RWPE1 (cell line): ENCODE results near the gene NUP88.

Experiments
- CTCF ChIA-PET: fragments of 350-600 bp; sonication (Branson Sonifier 250); formaldehyde crosslinking; extraction: SDS; loops from one replicate; lab custom pipeline; 2021; lab: Yijun Ruan, JAX
- POLR2A ChIA-PET: fragments of 400-600 bp; formaldehyde crosslinking; extraction: SDS; loops from one replicate; lab custom pipeline; 2020; ENCODE audit warnings: antibody characterized with exemption; ENCODE audit not compliant: low non-redundant PET; lab: Yijun Ruan, JAX
- DNase-seq: peaks from one replicate; pipeline ENCODE4 v3.0.0; 2012; ENCODE audit warnings: low spot score
- H3K27ac ChIP-seq: fragments of 450-650 bp; 2 replicates; pipeline ENCODE4 v1.5.1; 2017
- TF ChIP-seq, protein P1 (sequence below): fragments of 450-650 bp; conservative IDR thresholded peaks from 2 replicates; pipeline ENCODE4 v1.5.1; 2017; ENCODE audit warnings: low read depth, mild to moderate bottlenecking

NUP88 gene

DNA sequence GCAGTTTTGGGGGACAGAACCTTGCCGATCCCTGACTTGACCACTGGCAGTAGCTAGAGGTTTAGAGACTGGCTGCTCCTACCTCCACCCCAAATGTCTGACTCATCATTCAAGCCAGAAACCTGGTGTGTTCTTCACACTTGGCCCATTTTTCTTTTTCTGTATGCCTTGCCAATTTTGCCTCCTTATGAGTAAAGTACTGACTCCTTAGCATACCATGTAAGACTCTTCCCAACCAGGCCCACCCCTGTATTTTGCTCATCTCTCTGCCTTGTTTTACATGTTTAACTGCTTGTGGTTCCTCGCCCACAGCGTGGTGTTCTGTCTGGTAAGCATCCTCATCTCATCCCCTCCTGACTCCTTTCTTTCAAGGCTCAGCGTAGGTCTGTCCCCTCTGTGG lies 37.9 kb downstream of the NUP88 start:
- TF ChIP-seq, protein P1, sequence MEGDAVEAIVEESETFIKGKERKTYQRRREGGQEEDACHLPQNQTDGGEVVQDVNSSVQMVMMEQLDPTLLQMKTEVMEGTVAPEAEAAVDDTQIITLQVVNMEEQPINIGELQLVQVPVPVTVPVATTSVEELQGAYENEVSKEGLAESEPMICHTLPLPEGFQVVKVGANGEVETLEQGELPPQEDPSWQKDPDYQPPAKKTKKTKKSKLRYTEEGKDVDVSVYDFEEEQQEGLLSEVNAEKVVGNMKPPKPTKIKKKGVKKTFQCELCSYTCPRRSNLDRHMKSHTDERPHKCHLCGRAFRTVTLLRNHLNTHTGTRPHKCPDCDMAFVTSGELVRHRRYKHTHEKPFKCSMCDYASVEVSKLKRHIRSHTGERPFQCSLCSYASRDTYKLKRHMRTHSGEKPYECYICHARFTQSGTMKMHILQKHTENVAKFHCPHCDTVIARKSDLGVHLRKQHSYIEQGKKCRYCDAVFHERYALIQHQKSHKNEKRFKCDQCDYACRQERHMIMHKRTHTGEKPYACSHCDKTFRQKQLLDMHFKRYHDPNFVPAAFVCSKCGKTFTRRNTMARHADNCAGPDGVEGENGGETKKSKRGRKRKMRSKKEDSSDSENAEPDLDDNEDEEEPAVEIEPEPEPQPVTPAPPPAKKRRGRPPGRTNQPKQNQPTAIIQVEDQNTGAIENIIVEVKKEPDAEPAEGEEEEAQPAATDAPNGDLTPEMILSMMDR: no peak
- CTCF ChIA-PET: interaction anchor here (0.6 to 0.7 kb wide), 2 partner anchors 49 to 71 kb away, joined by 3 to 4 read pairs; no protein-coding TSS in a partner anchor
- POLR2A ChIA-PET: no interaction called here
- H3K27ac ChIP-seq: no peak overlapping the region
- DNase-seq: no peak

- ChIA-PET POLR2A (interaction anchor here (0.6 kb wide), 1 partner anchor 9 kb away, joined by 6 read pairs; no protein-coding TSS in a partner anchor), CTCF (no interaction called here)
- no peak for DNase-seq
- no peak overlapping the region for H3K27ac ChIP-seq
- TF ChIP-seq, protein P1: no peak
These were observed 38.8 kb downstream of the NUP88 start for GRCh38 chr17:5380491-5381135.

GRCh38 chr17:5379351-5380107 lies 39.9 kb downstream of the NUP88 start:
- H3K27ac ChIP-seq: no peak overlapping the region
- TF ChIP-seq, protein P1: no peak
- POLR2A ChIA-PET: no interaction called here
- CTCF ChIA-PET: interaction anchor here (0.6 kb wide), 1 partner anchor 24 kb away, joined by 3 read pairs; no protein-coding TSS in a partner anchor
- DNase-seq: no peak

DNA sequence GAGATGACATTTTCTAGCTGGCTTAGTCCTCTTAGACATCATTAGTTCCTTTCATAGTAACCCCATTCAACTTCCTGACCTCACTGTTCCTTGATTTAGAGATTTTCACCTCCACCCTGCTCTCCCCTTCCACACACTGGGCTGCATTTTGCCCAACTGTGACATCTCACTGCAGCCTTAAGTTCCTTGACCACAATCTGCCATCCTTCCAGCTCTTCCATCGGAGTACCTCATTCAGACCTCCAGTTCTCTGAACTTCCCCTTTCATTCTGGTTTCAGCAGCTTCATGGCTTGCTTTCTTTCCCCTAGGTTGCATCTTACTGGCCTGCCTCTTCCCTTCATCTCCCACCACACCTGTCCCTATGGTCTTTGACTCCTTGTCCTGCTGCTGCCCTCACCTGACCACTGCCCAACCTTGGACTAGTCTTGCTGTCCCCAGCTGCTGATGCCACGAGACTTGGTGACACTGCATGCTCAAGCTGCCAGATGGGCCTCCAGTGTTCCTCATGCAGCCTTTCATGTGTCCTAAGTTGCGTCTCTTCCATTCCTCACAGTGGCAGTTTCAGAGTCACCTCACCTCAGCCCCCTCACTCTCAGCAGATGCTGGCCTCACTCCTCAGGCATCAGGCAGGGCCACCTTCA lies 40.8 kb downstream of the NUP88 start:
- CTCF ChIA-PET: interaction anchor here (0.6 to 1.3 kb wide), 2 partner anchors 9 to 24 kb away, joined by 3 to 4 read pairs; no protein-coding TSS in a partner anchor
- TF ChIP-seq, protein P1: no peak
- POLR2A ChIA-PET: no interaction called here
- H3K27ac ChIP-seq: 0 out of 2 replicates have a peak overlapping the region, but pooled peaks have one; percentile 26
- DNase-seq: no peak

- TF ChIP-seq, protein P1: no peak
- ChIA-PET POLR2A (no interaction called here), CTCF (no interaction called here)
- no peak for DNase-seq
- H3K27ac ChIP-seq: no peak overlapping the region
These were observed 46.4 kb downstream of the NUP88 start for GRCh38 chr17:5373112-5373511.

DNA sequence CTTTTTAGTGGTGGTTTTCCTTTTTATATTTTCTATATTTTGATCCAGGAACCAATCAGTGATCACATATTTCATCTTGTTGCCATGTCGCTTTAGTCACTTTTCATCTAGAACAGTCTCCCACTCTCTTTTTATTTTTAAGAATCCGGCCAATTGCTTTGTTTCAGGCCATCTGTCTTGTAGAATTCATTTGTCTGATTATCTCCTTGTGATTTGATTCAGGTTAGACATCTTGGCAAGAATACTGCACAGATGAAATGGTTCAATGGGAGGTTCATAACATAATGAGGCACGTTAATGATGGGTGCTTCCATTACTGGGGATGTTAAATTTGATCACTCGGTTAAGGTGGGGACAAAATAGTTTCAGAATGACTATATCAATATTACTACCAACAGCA lies 49.1 kb downstream of the NUP88 start:
- ChIA-PET POLR2A (no interaction called here), CTCF (no interaction called here)
- TF ChIP-seq, protein P1: no peak
- H3K27ac ChIP-seq: no peak overlapping the region
- DNase-seq: no peak
